Heart left ventricle (tissue), 16 donors: ENCODE results near the gene TIMM17A. TPM values are rescaled to one million over a fixed set of nuclear protein-coding genes. Genes with fewer than 3 reads are reported as not detected.
A peak's percentile ranks its signal among the peaks of the same experiment; 100 is the strongest.

ENCODE experiments used
- ATAC-seq, 4 donors: fragments of 200-7000 bp; cut with Tn5 transposase; one replicate each; pipeline ENCODE4 v1.9.1; 2020 to 2022; ENCODE audit warnings: moderate library complexity in 4 of 4, mild to moderate bottlenecking in 3 of 4, moderate number of reproducible peaks in 1 of 4
- DNase-seq, 5 donors: peaks; one replicate each; pipeline ENCODE4 v3.0.0-alpha.2; 2020
- H3K27ac ChIP-seq, 12 donors: fragments of 200-600 bp; sonication (generic) in 4 of 12; one replicate each; pipeline versions ENCODE4 v1.5.0 to v1.8.0; 2016 to 2022; ENCODE audit warnings: mild to moderate bottlenecking in 2 of 12
- H3K27me3 ChIP-seq, 9 donors: fragments of 200-600 bp; sonication (generic) in 2 of 9; one replicate each; pipeline versions ENCODE4 v1.5.1 to v1.8.0; 2016 to 2022; ENCODE audit warnings: mild to moderate bottlenecking in 3 of 9
- H3K36me3 ChIP-seq, 9 donors: fragments of 200-600 bp; sonication (generic) in 2 of 9; one replicate each; pipeline versions ENCODE4 v1.5.0 to v1.8.0; 2018 to 2022; ENCODE audit warnings: mild to moderate bottlenecking in 2 of 9
- H3K4me1 ChIP-seq, 12 donors: fragments of 200-600 bp; sonication (generic) in 4 of 12; one replicate each; pipeline versions ENCODE4 v1.5.0 to v1.8.0; 2016 to 2022; ENCODE audit warnings: mild to moderate bottlenecking in 3 of 12
- H3K4me3 ChIP-seq, 12 donors: fragments of 200-600 bp; sonication (generic) in 4 of 12; one replicate each; pipeline versions ENCODE4 v1.5.0 to v1.8.0; 2017 to 2022; ENCODE audit warnings: mild to moderate bottlenecking in 9 of 12, moderate library complexity in 4 of 12
- H3K9me3 ChIP-seq, 12 donors: fragments of 200-600 bp; sonication (generic) in 4 of 12; one replicate each; pipeline versions ENCODE4 v1.5.0 to v1.8.0; 2016 to 2022; ENCODE audit warnings: mild to moderate bottlenecking in 1 of 12
- CTCF ChIP-seq, 12 donors: fragments of 200-600 bp; sonication (generic) in 4 of 12; IDR thresholded peaks; one replicate each; pipeline versions ENCODE4 v1.5.0 to v1.8.0; 2018 to 2022; ENCODE audit warnings: antibody characterized with exemption in 12 of 12, mild to moderate bottlenecking in 5 of 12
- POLR2A ChIP-seq, 2 donors: fragments of 450-650 bp; IDR thresholded peaks; one replicate each; pipeline ENCODE4 v1.6.1; 2017; ENCODE audit warnings: antibody characterized with exemption in 2 of 2, mild to moderate bottlenecking in 2 of 2, moderate library complexity in 2 of 2
- WGBS, 4 donors: extraction: QIAGEN DNeasy Blood & Tissue Kit in 2 of 4; methylation state at CpG; one replicate each; pipeline versions ENCODE4 v1.1.5 to v1.1.7; 2013 to 2018; 5-methylcytosine and 5-hydroxymethylcytosine counted together
- intact Hi-C, 10 donors: fragments of 100-400 bp; cut with DNase I; formaldehyde crosslinking; loops; one replicate each; pipeline versions ENCODE4 v1.11.1 to v1.14.2; 2022
- polyA plus RNA-seq, 2 donors: library from polyadenylated mRNA; stranded (reverse); fragments of 200-250 nt; gene quantifications; one replicate each; pipeline ENCODE4 v1.2.3, GENCODE V29; 2013
- total RNA-seq, 9 donors: library from RNA; depleted of rRNA in 2 of 9; stranded (reverse); fragments of >200 nt in 2 of 9; fragmentation: NEBNext Ultra II Directional in 3 of 9; extraction: Animal tissue kit (Norgen Biotek cat#: 25700) in 3 of 9; gene quantifications; one replicate each; pipeline versions ENCODE4 v1.1.0 to v1.2.4, GENCODE V29; 2016 to 2023
- donor health status: ischemic (EF 13 %, LVEDD 7.1; RV severe dilation, severe dysfunction).
- donor health status: healthy with polysubstance abuse.
- donor health status: DM: no; HTN: yes; CAD: no.
- donor health status: DM: no; HTN: no; CAD: no.
- donor health status: ischemic (EF 25% LVEDD 6.9; RV normal size, moderate dysfunction).
- donor health status: ischemic (EF 25% LVEDD 5.7; RV mildly dilated, moderate dysfunction).
- donor health status: healthy.
- donor health status: DM: yes; HTN: yes; CAD: no.
- donor health status: ischemic (EF 35%, LVEDD 5.7; RV mildly dilated, moderate dysfunction).
- donor health status: nonischemic (EF 11% LVEDD 7.7; RV severe dilation, severe dysfunction).
- donor health status: DM: yes; HTN: yes; CAD: no.
- donor health status: PGD.
- donor health status: ischemic (EF 29% LVEDD 5.4; RV normal size, mild dysfunction).
- donor health status: nonischemic (EF 23%, LVEDD 6.1; RV moderate dilation, normal function).

TIMM17A gene
- total and polyA plus RNA-seq, 11 donors, result 31.7 to 151 (median 86.0) TPM

- peaks cover 0 to 20% (median 4%) of the 10 kb centered on the region in 12 donors for H3K4me1 ChIP-seq
- TF ChIP-seq CTCF (IDR thresholded peaks at IDR 0.05) (no peak), POLR2A (IDR thresholded peaks at IDR 0.05) (peak in 1 of 2 donors; percentile 59)
- H3K36me3 ChIP-seq, result no peaks in the 10 kb centered on the region
- peaks cover 0 to 35% (median 0%) of the 10 kb centered on the region in 9 donors for H3K27me3 ChIP-seq
- no peaks in the 10 kb centered on the region for H3K9me3 ChIP-seq
- peak within 1 kb of the TSS; percentile 8 to 89 (median 62) for H3K27ac ChIP-seq
- ATAC-seq (peak; percentile 91 to 96 (median 93)), DNase-seq (peak; percentile 83 to 89 (median 85))
- peak within 1 kb of the TSS; percentile 26 to 81 (median 54) for H3K4me3 ChIP-seq
- intact Hi-C loops, result loop anchor here in 3 of 10 donors (2.0 to 10.0 kb wide), 3 partner anchors 44 to 52 kb away; no protein-coding TSS in a partner anchor
- 1 to 3% (median 2%) methylated on average over 26 to 28 of the region's 28 CpGs for WGBS, 4 donors
Observed at GRCh38 chr1:201946224-201946908, 8.9 kb upstream of the TIMM17A start, which contains the start of gene LMOD1. Gene LMOD1, minus strand, starts transcription at chr1:201946548. Its CDS starts 208 bp downstream, at chr1:201946340.

- WGBS, 4 donors, result 59 to 73% (median 71%) methylated on average over 3 of the region's 3 CpGs
- intact Hi-C loops, result loop anchor here in 3 of 10 donors (2.0 to 10.0 kb wide), 3 partner anchors 45 to 53 kb away; no protein-coding TSS in a partner anchor
- Histone ChIP-seq H3K4me1 (peaks cover 0 to 16% (median 4%) of the 10 kb centered on the region in 12 donors), H3K27me3 (peaks cover 0 to 35% (median 0%) of the 10 kb centered on the region in 9 donors), H3K36me3 (no peaks in the 10 kb centered on the region), H3K4me3 (peak overlapping the region in 2 of 12 donors; percentile 61 to 81), H3K27ac (peak overlapping the region in 8 of 12 donors; percentile 14 to 89 (median 58)), H3K9me3 (no peaks in the 10 kb centered on the region)
- no peak for TF ChIP-seq CTCF (IDR thresholded peaks at IDR 0.05)
- TF ChIP-seq POLR2A (IDR thresholded peaks at IDR 0.05), result no peak
- ATAC-seq (no peak), DNase-seq (no peak)
Observed at GRCh38 chr1:201947697-201948008, 7.7 kb upstream of the TIMM17A start.

GRCh38 chr1:201949491-201949890, 5.8 kb upstream of the TIMM17A start:
- Histone ChIP-seq H3K4me1 (peaks cover 0 to 16% (median 6%) of the 10 kb centered on the region in 12 donors), H3K4me3 (no peak overlapping the region), H3K9me3 (no peaks in the 10 kb centered on the region), H3K36me3 (no peaks in the 10 kb centered on the region), H3K27ac (peak overlapping the region in 7 of 12 donors; percentile 14 to 72 (median 43)), H3K27me3 (peaks cover 0 to 35% (median 0%) of the 10 kb centered on the region in 9 donors)
- no peak for DNase-seq
- intact Hi-C loops, result loop anchor here in 2 of 10 donors (5.0 to 10.0 kb wide), 2 partner anchors 52 to 55 kb away; no protein-coding TSS in a partner anchor
- no peak for ATAC-seq
- TF ChIP-seq POLR2A (IDR thresholded peaks at IDR 0.05) (no peak), CTCF (IDR thresholded peaks at IDR 0.05) (no peak)

- Histone ChIP-seq H3K27me3 (no peaks in the 10 kb centered on the region), H3K4me1 (peaks cover 0 to 23% (median 11%) of the 10 kb centered on the region in 12 donors), H3K4me3 (peak overlapping the region; percentile 64 to 95 (median 78)), H3K36me3 (peaks cover 0 to 26% (median 22%) of the 10 kb centered on the region in 9 donors), H3K9me3 (no peaks in the 10 kb centered on the region), H3K27ac (peak overlapping the region; percentile 42 to 91 (median 81))
- WGBS, 4 donors, result 55 to 64% (median 57%) methylated on average over 24 of the region's 24 CpGs
- intact Hi-C loops, result loop anchor here in 6 of 10 donors (2.0 to 5.0 kb wide), 4 partner anchors 28 to 66 kb away; partner anchors contain the start of genes RNPEP (in 1 of the 6) and SHISA4 (in 1 of the 6)
- ATAC-seq, result no peak
- DNase-seq, result no peak
- TF ChIP-seq POLR2A (IDR thresholded peaks at IDR 0.05), result no peak
- no peak for TF ChIP-seq CTCF (IDR thresholded peaks at IDR 0.05)
Observed at GRCh38 chr1:201954263-201955008, 867 bp upstream of the TIMM17A start.
